Neural crest cell (in vitro differentiated cells): ENCODE measurements around the gene UACA. TPM values are rescaled to one million over a fixed set of nuclear protein-coding genes. Genes with fewer than 3 reads are reported as not detected.

Experiments used
- DNase-seq: peaks from one replicate; pipeline ENCODE4 v3.0.0; 2021; ENCODE audit warnings: low read depth, mixed read lengths, low spot score
- H3K27ac Mint-ChIP-seq: one replicate; pipeline ENCODE4 v1.8.0; 2021; ENCODE audit warnings: mild to moderate bottlenecking, mixed read lengths; ENCODE audit not compliant: unreplicated experiment
- H3K27me3 Mint-ChIP-seq: 2 replicates; pipeline ENCODE4 v1.8.0; 2021; ENCODE audit warnings: low read depth, mild to moderate bottlenecking, mixed read lengths
- H3K36me3 Mint-ChIP-seq: 2 replicates; pipeline ENCODE4 v1.8.0; 2021; ENCODE audit warnings: low read depth, mild to moderate bottlenecking, mixed read lengths
- H3K4me1 Mint-ChIP-seq: 2 replicates; pipeline ENCODE4 v1.8.0; 2021; ENCODE audit warnings: mixed read lengths
- H3K4me3 Mint-ChIP-seq: one replicate; pipeline ENCODE4 v1.8.0; 2021; ENCODE audit warnings: mild to moderate bottlenecking, mixed read lengths
- H3K9me3 Mint-ChIP-seq: 2 replicates; pipeline ENCODE4 v1.8.0; 2021; ENCODE audit warnings: mixed read lengths
- total RNA-seq: library from RNA; stranded (reverse); gene quantifications from 2 replicates; pipeline ENCODE4 v1.2.1, GENCODE V29; 2021
- TF ChIP-seq, protein P1 (sequence below): fragments of 200-600 bp; sonication (generic); conservative IDR thresholded peaks from 2 replicates; pipeline ENCODE4 v1.5.0; 2021; ENCODE audit warnings: antibody characterized with exemption, mild to moderate bottlenecking

Gene UACA
- total RNA-seq, 1 donor from 2014 or later: 36.8 TPM

DNA sequence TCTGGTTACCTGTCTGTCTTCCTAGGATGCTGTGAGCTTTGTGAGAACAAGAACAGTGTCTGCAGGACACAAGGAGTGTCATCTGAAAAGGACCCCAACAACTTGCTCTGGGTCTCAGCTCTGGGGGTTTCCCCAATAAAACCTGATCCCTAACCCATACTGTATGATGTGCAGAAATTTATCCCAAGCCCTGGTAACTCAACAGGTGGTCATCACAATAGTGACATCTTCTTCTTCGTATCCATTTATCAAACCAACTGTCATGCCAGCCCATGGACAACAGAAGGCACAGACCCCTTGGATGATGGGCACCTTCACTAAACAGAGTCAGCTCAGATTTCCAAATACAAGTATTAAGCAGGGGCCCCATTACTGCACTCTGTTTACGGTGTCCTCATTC is 127.5 kb downstream of the UACA start:
- TF ChIP-seq, protein P1, sequence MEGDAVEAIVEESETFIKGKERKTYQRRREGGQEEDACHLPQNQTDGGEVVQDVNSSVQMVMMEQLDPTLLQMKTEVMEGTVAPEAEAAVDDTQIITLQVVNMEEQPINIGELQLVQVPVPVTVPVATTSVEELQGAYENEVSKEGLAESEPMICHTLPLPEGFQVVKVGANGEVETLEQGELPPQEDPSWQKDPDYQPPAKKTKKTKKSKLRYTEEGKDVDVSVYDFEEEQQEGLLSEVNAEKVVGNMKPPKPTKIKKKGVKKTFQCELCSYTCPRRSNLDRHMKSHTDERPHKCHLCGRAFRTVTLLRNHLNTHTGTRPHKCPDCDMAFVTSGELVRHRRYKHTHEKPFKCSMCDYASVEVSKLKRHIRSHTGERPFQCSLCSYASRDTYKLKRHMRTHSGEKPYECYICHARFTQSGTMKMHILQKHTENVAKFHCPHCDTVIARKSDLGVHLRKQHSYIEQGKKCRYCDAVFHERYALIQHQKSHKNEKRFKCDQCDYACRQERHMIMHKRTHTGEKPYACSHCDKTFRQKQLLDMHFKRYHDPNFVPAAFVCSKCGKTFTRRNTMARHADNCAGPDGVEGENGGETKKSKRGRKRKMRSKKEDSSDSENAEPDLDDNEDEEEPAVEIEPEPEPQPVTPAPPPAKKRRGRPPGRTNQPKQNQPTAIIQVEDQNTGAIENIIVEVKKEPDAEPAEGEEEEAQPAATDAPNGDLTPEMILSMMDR: no peak
- H3K36me3 Mint-ChIP-seq: no peaks in the 10 kb centered on the region
- no peak for DNase-seq
- H3K27me3 Mint-ChIP-seq: no peaks in the 10 kb centered on the region
- H3K9me3 Mint-ChIP-seq: no peaks in the 10 kb centered on the region
- H3K27ac Mint-ChIP-seq: no peak overlapping the region
- peaks cover 23% of the 10 kb centered on the region for H3K4me1 Mint-ChIP-seq
- H3K4me3 Mint-ChIP-seq: no peak overlapping the region

DNA sequence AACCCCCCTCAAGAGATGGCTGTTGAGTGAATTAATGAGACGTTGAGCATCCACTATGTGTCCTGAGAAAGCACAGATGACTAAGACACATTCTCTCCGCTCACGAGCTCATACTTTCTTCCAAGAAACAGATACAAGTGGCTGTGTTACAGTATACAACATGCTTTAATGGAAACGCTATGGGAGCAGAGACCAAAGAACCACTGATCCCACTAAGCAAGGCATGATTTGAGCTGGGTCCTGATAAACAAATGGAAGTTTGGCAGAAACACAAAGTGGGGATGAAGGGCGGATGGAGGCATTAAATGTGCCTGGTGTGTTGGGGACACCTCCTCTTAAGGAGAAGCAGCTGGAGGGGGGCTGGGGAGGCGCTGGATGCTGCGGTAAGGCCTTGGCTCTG is 129.4 kb downstream of the UACA start:
- no peaks in the 10 kb centered on the region for H3K27me3 Mint-ChIP-seq
- H3K36me3 Mint-ChIP-seq: no peaks in the 10 kb centered on the region
- H3K27ac Mint-ChIP-seq: peak overlapping the region; percentile 4
- no peak overlapping the region for H3K4me3 Mint-ChIP-seq
- TF ChIP-seq, protein P1: no peak
- H3K9me3 Mint-ChIP-seq: no peaks in the 10 kb centered on the region
- DNase-seq: no peak
- H3K4me1 Mint-ChIP-seq: peaks cover 23% of the 10 kb centered on the region

- Mint-ChIP-seq H3K4me3 (no peak overlapping the region), H3K9me3 (no peaks in the 10 kb centered on the region), H3K4me1 (peaks cover 23% of the 10 kb centered on the region), H3K27me3 (no peaks in the 10 kb centered on the region), H3K36me3 (no peaks in the 10 kb centered on the region), H3K27ac (peak overlapping the region; percentile 52)
- no peak for DNase-seq
- TF ChIP-seq, protein P1: no peak
Measured at GRCh38 chr15:70633103-70633831, 130.1 kb downstream of the UACA start.

DNA sequence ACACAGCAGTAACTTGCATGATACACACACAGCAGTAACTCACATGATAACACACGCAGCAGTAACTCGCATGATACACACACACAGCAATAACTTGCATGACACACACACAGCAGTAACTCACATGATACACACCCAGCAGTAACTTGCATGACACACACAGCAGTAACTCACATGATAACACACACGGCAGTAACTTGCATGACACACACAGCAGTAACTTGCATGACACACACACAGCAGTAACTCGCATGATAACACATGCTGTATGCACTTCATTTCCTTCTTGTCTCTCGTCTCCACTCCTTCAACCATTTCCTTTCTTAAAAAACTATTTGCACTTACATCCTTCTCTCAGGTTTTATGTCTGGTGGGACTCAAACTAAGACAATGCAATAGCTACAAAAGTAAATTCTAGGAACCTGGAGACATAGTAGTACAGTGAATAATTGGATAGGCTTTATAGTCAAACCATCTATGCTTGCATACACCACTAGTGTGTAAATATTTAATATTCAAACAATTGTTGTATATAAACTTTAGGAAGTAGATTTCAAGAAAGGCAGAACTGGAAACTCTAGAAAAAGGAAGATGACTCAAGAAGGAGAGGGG is 130.8 kb downstream of the UACA start:
- no peak overlapping the region for H3K4me3 Mint-ChIP-seq
- H3K27ac Mint-ChIP-seq: no peak overlapping the region
- peaks cover 23% of the 10 kb centered on the region for H3K4me1 Mint-ChIP-seq
- no peaks in the 10 kb centered on the region for H3K27me3 Mint-ChIP-seq
- TF ChIP-seq, protein P1: no peak
- no peaks in the 10 kb centered on the region for H3K36me3 Mint-ChIP-seq
- no peak for DNase-seq
- H3K9me3 Mint-ChIP-seq: no peaks in the 10 kb centered on the region

DNA sequence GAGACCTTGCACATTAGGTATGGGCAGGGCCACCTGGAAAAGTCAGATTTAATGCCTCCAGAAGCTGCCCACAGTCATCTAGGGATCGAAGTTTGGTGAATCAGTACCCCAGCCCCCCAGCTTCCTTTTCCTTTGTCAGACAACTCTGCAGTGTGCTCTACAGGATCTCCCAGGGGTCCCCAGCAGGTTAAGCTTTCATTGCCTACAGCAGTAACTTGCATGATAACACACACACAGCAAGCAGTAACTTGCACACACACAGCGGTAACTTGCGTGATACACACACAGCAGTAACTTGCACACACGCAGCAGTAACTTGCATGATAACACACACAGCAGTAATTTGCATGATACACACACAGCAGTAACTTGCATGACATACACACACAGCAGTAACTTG is 131.3 kb downstream of the UACA start:
- H3K4me1 Mint-ChIP-seq: peaks cover 23% of the 10 kb centered on the region
- H3K27ac Mint-ChIP-seq: no peak overlapping the region

More for the DNA sequence above, 131.3 kb downstream of the UACA start:
- H3K27me3 Mint-ChIP-seq: no peaks in the 10 kb centered on the region
- H3K4me3 Mint-ChIP-seq: no peak overlapping the region
- TF ChIP-seq, protein P1: no peak
- DNase-seq: no peak
- no peaks in the 10 kb centered on the region for H3K36me3 Mint-ChIP-seq
- H3K9me3 Mint-ChIP-seq: no peaks in the 10 kb centered on the region
